Subcutaneous adipose tissue (tissue), 4 donors: ENCODE data around the gene ALDH3B1. TPM values are rescaled to one million over a fixed set of nuclear protein-coding genes. Genes with fewer than 3 reads are reported as not detected.

ENCODE experiments used
- CTCF ChIP-seq: fragments of 450-650 bp; IDR thresholded peaks from one replicate; pipeline ENCODE4 v1.5.1; 2016; ENCODE audit warnings: low read depth, mild to moderate bottlenecking, control low read depth, antibody characterized with exemption, moderate library complexity
- total RNA-seq, 4 donors: library from RNA; depleted of rRNA; stranded (reverse); fragments of >200 nt; gene quantifications; one replicate each; pipeline ENCODE4 v1.1.0, GENCODE V29; 2016

The ALDH3B1 gene, protein sequence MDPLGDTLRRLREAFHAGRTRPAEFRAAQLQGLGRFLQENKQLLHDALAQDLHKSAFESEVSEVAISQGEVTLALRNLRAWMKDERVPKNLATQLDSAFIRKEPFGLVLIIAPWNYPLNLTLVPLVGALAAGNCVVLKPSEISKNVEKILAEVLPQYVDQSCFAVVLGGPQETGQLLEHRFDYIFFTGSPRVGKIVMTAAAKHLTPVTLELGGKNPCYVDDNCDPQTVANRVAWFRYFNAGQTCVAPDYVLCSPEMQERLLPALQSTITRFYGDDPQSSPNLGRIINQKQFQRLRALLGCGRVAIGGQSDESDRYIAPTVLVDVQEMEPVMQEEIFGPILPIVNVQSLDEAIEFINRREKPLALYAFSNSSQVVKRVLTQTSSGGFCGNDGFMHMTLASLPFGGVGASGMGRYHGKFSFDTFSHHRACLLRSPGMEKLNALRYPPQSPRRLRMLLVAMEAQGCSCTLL
- 10 to 100 TPM; 11.7 to 43.5 (median 22.3) TPM for total RNA-seq

- no peak for TF ChIP-seq CTCF
Measured at GRCh38 chr11:68010090-68011041, at the start of gene ALDH3B1. Gene ALDH3B1, plus strand, starts transcription at chr11:68010327. Its CDS starts 4,971 bp downstream, at chr11:68015298.

DNA sequence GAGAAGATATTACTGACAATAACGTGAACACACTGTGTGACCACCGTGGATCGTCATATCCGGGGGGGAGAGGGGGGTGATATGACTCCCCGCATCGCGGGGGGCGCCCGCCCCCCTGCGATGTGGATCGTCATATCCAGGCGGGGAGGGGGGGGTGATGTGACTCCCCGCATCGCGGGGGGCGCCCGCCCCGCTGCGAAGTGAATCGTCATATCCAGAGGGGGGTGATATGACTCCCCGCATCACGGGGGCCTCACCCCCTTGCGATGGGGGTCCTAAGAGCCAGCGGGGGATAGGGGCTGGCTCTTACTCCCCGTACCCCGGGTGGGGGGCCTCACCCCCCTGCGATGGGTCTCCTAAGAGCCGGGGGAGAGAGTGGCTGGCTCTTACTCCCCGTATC, 26.2 kb upstream of the ALDH3B1 start:
- no peak for TF ChIP-seq CTCF

DNA sequence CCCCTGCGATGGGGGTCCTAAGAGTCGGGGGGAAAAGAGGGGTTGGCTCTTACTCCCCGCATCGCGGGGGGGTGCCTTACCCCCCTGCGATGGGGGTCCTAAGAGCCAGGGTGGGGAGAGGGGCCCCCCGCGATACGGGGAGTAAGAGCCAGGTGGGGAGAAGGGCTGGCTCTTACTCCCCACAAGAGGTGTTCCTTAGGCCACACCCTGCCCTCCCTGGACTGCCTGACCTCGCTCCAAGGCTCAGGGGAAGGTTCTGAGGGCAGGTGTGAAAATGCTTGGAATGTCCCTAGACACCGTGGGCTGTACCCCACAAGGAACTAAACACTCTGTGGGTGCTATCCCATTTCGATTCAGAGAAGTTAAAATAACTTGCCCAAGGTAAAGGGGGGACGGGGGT, 14.1 kb upstream of the ALDH3B1 start:
- TF ChIP-seq CTCF: no peak

- TF ChIP-seq CTCF: no peak
Measured at GRCh38 chr11:67996622-67997474, 13.3 kb upstream of the ALDH3B1 start.

DNA sequence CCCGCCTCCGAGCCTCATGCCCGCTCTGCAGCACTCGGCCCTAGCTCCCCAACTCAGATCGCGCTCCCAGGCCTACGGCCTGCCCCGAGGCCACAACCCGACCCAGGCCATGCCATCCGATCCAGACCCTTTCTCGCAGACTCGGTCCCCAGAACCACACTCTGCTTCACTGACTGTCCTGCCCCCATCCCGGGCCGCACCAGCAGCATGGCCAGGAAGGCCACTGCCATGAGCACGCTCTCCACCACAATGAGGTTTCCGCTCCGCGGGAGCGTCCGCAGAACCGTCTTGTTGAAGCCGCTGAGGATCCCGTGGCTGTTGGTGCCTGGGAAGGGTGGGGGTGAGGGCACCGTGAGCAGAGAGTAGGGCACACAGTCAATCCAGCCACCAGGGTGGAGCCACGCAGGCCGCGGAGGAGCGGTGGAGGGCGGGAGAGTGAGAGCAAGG, 12.6 kb upstream of the ALDH3B1 start:
- no peak for TF ChIP-seq CTCF

DNA sequence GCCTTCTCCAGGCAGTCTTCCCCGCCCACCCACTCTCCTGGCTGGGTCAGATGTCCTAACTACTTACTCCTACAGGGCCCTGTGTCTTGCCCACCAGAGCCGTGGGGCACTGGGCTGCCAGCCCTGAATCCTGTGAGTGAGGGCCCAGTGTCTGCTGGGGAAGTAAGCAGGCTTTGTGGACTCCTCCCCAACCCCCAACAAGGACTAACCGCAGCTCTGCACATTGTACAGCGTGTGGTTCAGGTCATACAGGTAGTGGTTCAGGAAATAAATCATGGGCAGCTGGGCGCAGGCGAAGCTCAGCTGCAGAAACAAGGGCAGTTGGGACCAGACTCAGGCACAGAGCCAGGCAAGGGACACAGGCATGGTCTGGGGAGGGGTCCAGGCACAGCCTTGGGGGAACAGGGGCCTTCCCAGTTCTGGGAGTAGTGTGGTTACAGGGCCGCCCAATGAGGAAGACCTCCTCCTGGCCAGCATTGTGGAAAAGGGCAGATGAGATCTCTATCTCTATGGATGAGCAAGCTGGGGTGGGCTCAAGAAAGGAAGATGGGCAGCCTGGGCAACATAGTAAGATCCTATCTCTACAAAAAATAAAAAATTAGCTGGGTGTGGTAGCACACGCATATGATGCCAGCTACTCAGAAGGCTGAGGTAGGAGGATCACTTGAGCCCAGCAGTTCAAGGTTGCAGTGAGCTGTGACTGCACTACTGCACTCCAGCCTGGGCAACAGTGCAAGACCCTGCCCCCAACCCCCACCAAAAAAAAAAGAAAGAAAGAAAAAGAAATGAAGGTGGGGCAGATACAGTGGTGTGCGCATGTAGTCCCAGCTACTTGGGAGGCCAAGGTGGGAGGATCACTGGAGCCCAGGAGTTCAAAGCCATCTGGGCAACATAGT, 11.7 kb upstream of the ALDH3B1 start:
- TF ChIP-seq CTCF: no peak
